ENCODE results near the gene LGMN.

GRCh38 chr14:92787554-92787953, 39.1 kb upstream of the LGMN start:
- TF ChIP-seq CTCF (IDR thresholded peaks at IDR 0.05) = no peak
- TF ChIP-seq POLR2A (IDR thresholded peaks at IDR 0.05) = no peak
